ENCODE results near the gene GLDC.

The GLDC gene

DNA sequence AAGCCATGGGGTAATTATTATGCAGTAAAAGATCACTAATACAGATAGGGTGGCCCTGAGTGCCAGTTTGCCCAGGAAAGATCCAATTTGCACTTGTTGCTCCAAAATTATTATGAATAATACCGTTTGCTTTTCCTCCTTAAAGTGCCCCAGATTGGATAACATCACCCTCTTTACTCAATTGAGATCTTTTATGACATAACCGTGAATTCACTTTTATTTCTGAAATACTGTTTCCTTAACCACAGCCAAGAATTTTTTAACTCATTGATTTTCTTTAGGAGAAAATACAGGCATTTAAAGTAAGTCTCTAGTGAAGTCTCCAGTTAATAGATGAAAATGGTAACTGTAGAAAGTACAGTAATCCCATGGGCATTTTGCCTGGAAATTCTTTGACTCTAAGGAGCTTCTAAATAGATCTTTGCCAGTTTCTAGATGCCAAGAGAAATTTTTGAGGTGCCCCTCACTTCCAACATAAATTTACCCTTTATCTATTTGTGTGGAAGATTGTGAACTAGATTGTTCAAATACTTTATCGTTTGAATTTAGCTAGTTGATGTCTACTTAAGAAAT is 133.4 kb downstream of the GLDC start:
- H3K4me1 Mint-ChIP-seq: no peaks in the 10 kb centered on the region
- H3K27ac Mint-ChIP-seq: no peak overlapping the region
- peaks cover 32% of the 10 kb centered on the region for H3K36me3 Mint-ChIP-seq
- no peak overlapping the region for H3K4me3 Mint-ChIP-seq
- DNase-seq: no peak
- CTCF ChIA-PET: no interaction called here
- H3K9me3 Mint-ChIP-seq: no peaks in the 10 kb centered on the region
- no peaks in the 10 kb centered on the region for H3K27me3 Mint-ChIP-seq

DNA sequence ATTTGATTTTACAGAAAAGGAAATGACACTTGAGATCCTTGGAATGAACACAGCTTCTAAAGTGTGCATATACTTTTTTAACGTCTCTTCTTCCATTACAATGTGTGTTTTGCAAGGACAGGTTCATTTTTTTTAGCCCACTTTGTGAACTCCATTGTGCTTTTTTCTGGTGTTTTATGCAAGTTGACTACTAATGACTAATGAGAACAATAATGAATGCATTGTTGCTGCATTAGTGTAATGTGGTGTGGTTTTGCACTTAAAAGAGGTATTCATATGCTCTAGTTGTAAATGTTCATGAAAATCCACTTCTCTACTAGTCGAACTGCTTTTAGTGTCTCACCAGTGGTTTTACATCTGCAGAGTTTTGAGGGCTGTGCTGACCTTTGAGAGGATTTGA is 139.0 kb downstream of the GLDC start:
- CTCF ChIA-PET: no interaction called here
- DNase-seq: no peak
- Mint-ChIP-seq H3K4me1 (no peaks in the 10 kb centered on the region), H3K4me3 (no peak overlapping the region), H3K27me3 (no peaks in the 10 kb centered on the region), H3K9me3 (no peaks in the 10 kb centered on the region), H3K36me3 (peaks cover 54% of the 10 kb centered on the region), H3K27ac (no peak overlapping the region)

DNA sequence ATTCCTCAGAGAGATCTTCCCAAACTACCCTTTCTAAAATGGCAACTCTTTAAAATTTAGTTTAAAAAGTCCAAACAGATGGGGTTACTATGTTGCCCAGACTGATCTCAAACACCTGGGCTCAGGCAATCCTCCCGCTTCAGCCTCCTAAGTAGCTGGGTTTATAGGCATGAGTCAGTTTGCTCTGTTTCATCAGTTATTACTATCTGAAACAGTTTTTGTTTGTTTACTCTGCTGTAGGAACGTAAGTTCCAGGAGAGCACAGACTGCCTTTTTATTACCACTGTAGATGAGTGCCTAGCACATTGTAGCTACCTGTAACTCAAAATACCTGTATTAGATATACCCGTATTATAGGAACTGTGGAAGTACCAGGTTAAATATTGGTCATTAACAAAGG is 143.1 kb downstream of the GLDC start:
- H3K4me3 Mint-ChIP-seq: no peak overlapping the region
- peaks cover 51% of the 10 kb centered on the region for H3K36me3 Mint-ChIP-seq
- no peaks in the 10 kb centered on the region for H3K4me1 Mint-ChIP-seq
- H3K9me3 Mint-ChIP-seq: no peaks in the 10 kb centered on the region
- no peaks in the 10 kb centered on the region for H3K27me3 Mint-ChIP-seq
- H3K27ac Mint-ChIP-seq: no peak overlapping the region
- no peak for DNase-seq
- CTCF ChIA-PET: no interaction called here

DNA sequence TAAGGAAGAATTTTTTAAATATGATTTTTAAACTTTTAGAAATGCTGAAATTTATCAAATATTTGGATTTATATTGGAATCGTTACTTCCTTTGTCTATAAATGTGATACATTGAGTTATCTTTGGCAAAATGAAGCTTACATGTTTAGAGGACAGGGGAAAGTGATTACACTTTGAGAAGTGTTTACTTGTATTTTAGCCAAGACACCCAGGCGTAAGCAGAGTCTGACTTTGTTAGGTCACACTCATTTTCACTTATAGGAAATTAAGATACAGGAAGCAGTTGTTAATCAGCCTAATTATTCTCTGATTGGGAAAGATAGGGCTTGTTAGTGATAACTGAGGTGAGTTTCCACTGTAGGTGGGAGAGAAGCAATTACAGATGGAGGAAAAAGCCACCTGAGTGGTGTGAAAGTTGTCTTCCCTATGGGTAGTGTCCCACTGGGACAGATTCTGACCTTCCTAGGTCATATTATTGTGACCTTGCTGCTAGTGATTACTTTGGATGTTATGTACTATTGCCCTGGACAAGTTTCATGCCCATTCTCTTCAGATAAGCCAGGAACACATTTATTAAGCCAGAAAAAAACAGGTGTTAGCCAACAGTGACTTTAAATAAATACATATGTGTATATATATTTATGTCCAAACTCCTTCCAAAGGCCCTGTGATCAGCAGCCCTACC is 143.9 kb downstream of the GLDC start:
- CTCF ChIA-PET: no interaction called here
- H3K27ac Mint-ChIP-seq: no peak overlapping the region

DNA sequence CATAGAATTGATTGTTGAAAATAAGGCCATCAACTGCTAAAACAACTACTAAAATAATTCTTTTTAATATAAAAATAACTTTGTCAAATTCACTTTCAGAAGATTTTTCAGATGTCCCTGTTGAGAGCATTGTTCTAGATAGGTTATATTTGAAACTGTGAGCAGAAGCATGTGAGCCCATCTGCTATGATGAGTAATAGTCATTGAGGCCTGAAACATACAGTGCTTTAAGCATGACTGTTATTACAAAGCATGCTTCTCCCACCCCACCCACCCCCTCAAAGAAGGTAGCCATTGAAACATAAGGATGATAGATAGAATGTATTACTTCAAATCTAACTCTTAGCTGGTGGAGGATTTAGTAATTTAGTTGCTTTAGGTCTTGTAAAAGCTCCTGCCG is 146.5 kb downstream of the GLDC start:
- no peak overlapping the region for H3K4me3 Mint-ChIP-seq
- no peaks in the 10 kb centered on the region for H3K27me3 Mint-ChIP-seq
- no peak for DNase-seq
- H3K36me3 Mint-ChIP-seq: peaks cover 48% of the 10 kb centered on the region
- H3K4me1 Mint-ChIP-seq: no peaks in the 10 kb centered on the region
- peak overlapping the region; percentile 34 for H3K27ac Mint-ChIP-seq
- no peaks in the 10 kb centered on the region for H3K9me3 Mint-ChIP-seq
- CTCF ChIA-PET: no interaction called here

More for the DNA sequence above, 143.9 kb downstream of the GLDC start:
- no peak overlapping the region for H3K4me3 Mint-ChIP-seq
- H3K36me3 Mint-ChIP-seq: peaks cover 57% of the 10 kb centered on the region
- no peaks in the 10 kb centered on the region for H3K27me3 Mint-ChIP-seq
- H3K9me3 Mint-ChIP-seq: no peaks in the 10 kb centered on the region
- no peaks in the 10 kb centered on the region for H3K4me1 Mint-ChIP-seq
- no peak for DNase-seq

DNA sequence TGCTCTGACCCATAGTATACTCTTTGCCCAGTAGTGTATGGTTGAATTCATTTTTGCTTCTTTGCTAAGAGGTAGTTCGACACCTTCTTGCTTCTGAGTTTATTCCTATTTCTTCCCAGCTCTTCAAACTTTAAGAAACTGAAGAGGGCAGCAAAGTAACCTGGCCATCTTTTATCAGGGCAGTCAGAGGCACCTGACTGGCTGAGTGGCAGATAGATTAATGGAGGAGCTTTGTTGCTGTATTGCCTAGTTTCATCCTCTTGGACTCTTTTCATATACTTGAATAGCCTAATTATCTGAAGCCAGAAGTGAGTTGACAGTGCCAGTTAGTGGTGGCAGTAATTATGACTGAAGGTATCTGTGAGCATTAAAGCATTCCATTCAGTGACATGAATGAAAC is 150.1 kb downstream of the GLDC start:
- CTCF ChIA-PET: interaction anchor here (1.5 kb wide), 1 partner anchor 73 kb away, joined by 4 read pairs; no protein-coding TSS in a partner anchor
- Mint-ChIP-seq H3K4me3 (no peak overlapping the region), H3K27ac (peak overlapping the region; percentile 37), H3K36me3 (peaks cover 46% of the 10 kb centered on the region), H3K4me1 (no peaks in the 10 kb centered on the region), H3K27me3 (no peaks in the 10 kb centered on the region), H3K9me3 (no peaks in the 10 kb centered on the region)
- no peak for DNase-seq

DNA sequence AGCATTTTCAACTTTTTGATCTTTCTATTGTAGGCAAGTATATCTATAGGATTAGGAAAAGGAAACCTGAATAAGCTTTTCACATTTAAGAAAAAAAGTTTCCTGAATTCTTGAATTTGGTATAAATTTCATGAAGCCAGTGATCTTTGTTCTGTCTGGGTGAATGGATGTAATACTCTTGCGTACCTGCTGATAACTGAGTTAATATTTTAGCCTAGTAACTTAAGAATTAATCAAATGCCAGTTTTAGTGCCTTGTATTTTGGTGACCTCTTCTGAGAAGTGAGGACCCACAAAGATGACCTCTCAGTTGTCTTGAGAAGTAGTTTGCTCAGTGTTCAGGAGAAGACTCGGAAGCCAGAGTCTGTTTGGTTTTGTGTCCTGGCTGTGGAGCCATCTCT is 154.7 kb downstream of the GLDC start:
- Mint-ChIP-seq H3K27me3 (no peaks in the 10 kb centered on the region), H3K4me3 (no peak overlapping the region), H3K27ac (no peak overlapping the region), H3K36me3 (peaks cover 42% of the 10 kb centered on the region), H3K9me3 (no peaks in the 10 kb centered on the region), H3K4me1 (no peaks in the 10 kb centered on the region)
- DNase-seq: no peak
- CTCF ChIA-PET: interaction anchor here (1.1 kb wide), 1 partner anchor 23 kb away, joined by 3 read pairs; no protein-coding TSS in a partner anchor

DNA sequence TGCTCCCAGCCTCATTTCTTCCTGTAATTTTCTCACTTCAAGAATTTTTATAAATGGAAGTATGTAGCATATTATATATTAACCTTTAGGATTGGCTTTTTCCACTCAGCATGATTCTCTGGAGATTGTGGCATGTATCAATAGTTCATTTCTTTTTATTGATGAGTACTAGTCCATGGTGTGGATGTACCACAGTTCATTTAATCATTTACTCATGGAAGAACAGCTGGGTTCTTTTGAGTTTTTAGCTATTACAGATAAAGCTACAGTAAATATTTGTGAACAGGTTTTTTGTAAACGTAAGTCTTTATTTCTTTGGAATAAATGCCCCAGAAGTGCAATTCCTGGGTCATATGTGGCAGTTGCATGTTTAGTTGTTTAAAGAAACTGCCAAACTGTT is 156.4 kb downstream of the GLDC start:
- Mint-ChIP-seq H3K36me3 (peaks cover 38% of the 10 kb centered on the region), H3K9me3 (no peaks in the 10 kb centered on the region)
- CTCF ChIA-PET: interaction anchor here (0.6 to 1.0 kb wide), 3 partner anchors 79 to 361 kb away, joined by 3 to 4 read pairs (median 3); no protein-coding TSS in a partner anchor

DNA sequence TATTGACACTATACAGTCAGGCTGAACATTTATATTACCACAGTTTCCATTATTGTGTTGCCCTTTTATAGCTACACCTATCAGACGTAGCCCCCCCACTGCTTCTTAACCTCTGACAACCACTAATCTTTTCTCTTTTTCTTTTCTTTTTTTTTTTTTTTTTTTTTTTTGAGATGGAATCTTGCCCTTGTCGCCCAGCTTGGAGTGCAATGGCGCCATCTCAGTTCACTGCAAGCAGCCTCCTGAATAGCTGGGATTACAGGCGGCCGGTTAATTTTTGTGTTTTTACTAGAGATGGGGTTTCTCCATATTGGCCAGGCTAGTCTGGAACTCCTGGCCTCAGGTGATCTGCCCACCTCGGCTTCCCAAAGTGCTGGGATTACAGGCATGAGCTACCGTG is 157.1 kb downstream of the GLDC start:
- H3K9me3 Mint-ChIP-seq: no peaks in the 10 kb centered on the region
- H3K36me3 Mint-ChIP-seq: peaks cover 33% of the 10 kb centered on the region
- H3K4me3 Mint-ChIP-seq: no peak overlapping the region
- no peaks in the 10 kb centered on the region for H3K4me1 Mint-ChIP-seq
- CTCF ChIA-PET: interaction anchor here (0.6 to 1.0 kb wide), 3 partner anchors 94 to 361 kb away, joined by 3 to 4 read pairs (median 3); no protein-coding TSS in a partner anchor
- no peak overlapping the region for H3K27ac Mint-ChIP-seq
- H3K27me3 Mint-ChIP-seq: no peaks in the 10 kb centered on the region
- no peak for DNase-seq

More for the DNA sequence above, 156.4 kb downstream of the GLDC start:
- Mint-ChIP-seq H3K4me3 (no peak overlapping the region), H3K27ac (no peak overlapping the region), H3K4me1 (no peaks in the 10 kb centered on the region), H3K27me3 (no peaks in the 10 kb centered on the region)
- DNase-seq: no peak

DNA sequence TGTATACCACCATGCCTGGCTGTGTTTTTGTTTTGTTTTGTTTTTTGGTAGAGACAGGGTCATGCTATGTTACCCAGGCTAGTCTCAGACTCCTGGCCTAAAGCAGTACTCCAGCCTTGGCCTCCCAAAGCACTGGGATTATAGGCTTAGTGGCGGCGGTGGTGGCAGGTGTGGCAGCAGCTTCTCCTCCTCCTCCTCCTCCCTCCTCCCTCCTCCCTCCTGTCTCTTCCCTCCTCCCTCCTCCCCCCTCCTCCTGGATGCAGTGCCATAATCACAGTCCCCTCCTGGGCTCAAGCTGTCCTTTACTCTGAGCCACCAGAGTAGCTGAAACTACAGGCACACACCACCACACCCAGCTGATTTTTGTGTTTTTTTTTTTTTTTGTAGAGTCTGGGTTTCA is 161.3 kb downstream of the GLDC start:
- H3K27me3 Mint-ChIP-seq: no peaks in the 10 kb centered on the region
- CTCF ChIA-PET: no interaction called here
- no peaks in the 10 kb centered on the region for H3K9me3 Mint-ChIP-seq
- no peak for DNase-seq
- no peak overlapping the region for H3K4me3 Mint-ChIP-seq
- no peak overlapping the region for H3K27ac Mint-ChIP-seq
- H3K4me1 Mint-ChIP-seq: no peaks in the 10 kb centered on the region
- H3K36me3 Mint-ChIP-seq: peaks cover 33% of the 10 kb centered on the region
